Umbilical cord (tissue), 2 donors: ENCODE data around the gene CPN1. TPM values are rescaled to one million over a fixed set of nuclear protein-coding genes. Genes with fewer than 3 reads are reported as not detected.

Experiments
- DNase-seq: peaks from one replicate; pipeline ENCODE4 v3.0.0-alpha.2; 2015; ENCODE audit warnings: low spot score
- total RNA-seq: library from RNA; depleted of rRNA; stranded (reverse); fragments of >200 nt; gene quantifications from one replicate; pipeline ENCODE4 v1.2.3, GENCODE V29; 2014; ENCODE audit warnings: low replicate concordance; ENCODE audit not compliant: insufficient read depth

Gene CPN1
- total RNA-seq, 1 donor from 2014 or later = not detected

DNA sequence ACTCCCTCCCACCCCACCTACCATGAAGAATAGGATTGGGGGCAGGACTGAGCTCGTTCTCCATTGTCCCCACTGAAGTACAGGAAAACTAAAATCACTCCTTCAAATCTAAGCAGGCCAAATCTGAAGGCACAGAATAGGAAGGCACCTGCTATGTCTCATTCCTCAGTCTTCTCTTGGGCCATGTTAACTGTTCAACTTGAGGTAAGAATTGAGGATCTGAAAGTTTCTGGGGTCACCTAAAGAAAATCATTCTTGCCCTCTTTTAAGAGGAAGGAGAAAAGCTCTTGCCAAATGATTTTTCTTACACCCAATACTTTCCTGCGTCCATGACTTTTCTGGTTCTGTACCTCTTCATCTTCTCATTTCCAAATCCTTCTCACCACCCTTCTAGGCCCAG lies 4.9 kb downstream of the CPN1 start:
- no peak for DNase-seq

DNA sequence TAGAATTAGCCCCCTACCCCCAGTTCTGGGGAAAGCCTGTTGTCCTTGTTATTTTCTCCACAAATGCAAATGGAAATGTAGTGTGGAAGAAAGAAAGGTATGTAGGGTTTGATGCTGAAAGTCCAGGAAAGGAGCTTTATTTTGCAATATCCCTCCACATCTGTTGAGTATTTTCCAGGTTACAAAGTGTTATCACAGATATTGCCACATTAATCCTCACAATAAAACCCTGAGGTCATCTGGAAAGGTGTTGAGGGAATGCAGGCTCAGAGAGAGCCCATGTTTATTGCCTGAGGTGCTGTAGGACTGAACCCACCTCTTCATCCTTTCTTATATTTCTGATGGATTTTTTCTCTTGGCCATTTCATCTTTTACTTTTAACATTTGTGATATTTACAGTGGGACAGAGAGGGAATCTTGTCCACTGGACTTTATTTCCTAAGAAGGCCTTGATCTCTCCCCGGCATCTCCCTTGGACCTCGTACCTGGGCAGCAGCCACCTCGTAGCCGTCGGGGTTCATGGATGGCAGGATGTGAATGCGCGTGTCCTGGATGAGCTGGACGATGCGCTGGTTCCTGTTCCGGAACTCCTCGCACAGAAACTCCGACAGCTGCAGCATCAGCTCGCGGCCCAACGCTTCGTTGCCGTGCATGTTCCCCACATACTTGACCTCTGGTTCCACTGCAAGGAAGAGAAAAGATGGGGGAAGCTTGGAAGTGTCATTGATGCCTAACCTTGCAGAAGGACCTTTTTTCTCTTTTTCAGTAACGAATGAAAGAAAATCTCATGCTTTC lies 6.0 kb downstream of the CPN1 start:
- no peak for DNase-seq

DNA sequence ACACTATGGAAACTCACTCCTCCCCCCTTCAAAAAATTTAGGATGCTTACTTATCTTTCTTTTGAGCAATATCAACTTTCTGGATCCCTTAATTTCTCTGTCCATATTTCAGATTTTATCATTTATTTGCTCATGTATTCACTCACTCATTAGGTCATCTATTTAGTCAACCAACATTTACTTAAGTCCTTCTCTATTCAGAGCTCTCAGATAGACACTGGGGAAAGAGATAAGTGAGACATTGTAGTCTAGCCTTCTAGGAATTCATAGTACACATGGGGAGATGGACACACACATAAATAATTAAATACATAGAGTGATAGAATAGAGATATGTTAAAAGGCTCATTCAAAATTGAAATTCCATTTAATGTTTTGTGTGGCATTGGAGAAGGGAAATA lies 9.2 kb downstream of the CPN1 start:
- no peak for DNase-seq

DNA sequence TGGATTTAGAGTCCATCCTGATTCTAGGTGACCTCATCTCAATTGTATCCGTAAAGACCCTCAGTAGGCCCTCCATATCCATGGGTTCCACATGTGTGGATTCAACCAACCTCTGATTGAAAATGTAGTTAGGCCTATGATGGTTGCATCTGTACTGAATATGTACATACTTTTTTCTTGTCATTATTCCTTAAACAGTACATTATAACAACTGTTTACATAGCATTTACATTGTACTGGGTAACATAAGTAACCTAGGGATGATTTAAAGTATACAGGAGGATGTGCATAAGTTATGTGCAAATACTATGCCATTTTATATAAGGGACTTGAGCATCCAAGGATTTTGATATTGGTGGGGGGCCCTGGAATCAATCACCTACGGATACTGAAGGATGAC lies 10.1 kb downstream of the CPN1 start:
- no peak for DNase-seq

DNA sequence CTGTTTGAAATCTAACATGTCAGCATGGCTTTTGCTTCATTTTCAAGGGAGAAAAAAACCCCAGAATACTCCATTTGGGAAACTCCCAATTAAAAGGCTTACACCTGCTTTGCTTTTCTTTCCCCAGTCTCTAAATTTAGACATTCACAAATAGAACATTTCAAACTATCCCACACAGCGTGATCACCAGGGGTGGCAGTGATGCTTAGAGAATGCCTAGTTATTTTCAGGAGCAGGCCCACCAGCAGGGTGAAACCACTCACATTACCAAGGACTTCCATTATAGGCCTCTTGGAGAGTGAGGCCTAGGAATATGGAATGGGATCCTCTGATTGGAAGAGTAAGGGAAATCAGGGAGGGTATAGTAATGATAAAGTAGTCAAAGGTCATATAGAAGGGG lies 14.2 kb downstream of the CPN1 start:
- DNase-seq = no peak

DNA sequence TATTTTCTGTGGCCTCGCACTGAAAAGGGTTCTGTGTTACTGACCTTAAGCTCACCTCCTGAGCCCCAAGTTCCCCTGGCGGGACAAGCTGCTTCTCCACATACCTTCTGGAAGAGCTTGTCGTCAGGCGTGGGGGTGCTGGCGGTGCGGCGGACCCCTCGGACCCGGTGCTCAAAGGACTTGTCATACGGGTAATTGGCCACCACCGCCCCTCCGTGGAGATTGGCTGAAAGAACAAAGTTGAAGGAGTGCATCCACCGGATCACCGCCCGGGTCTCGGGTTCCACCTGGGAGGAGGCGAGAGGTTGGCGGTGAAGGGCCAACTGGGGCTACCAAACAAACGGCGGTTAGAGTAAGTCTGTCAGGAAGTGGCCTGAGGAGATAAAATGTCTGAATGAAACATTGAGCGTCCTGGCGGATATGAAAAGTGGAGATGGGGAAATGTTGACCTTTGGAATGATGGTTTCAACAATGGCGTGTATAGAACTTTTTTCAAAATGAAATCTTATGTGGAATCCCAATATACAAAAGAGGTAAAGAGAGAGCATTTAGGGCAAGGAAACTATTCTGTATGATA lies 16.5 kb downstream of the CPN1 start:
- DNase-seq = no peak

DNA sequence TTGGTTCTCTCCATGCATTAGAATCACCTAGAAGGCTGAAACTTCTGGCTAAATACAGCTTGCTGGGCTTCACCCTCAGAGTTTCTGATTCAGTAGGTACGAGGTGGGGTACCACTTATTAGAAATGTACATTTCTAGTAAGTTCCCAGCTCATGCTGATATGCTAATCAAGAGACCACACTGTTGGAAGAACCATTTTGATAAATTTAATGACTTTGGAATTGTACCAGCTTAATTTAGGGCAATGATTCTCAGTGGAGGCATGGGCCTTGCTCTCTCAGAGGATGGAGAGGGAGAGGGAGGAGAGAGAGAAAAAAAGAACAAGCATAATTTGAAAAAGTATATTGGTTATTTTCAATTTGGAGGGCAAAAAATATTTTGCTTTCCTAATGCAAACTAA lies 20.3 kb downstream of the CPN1 start:
- DNase-seq = no peak

DNA sequence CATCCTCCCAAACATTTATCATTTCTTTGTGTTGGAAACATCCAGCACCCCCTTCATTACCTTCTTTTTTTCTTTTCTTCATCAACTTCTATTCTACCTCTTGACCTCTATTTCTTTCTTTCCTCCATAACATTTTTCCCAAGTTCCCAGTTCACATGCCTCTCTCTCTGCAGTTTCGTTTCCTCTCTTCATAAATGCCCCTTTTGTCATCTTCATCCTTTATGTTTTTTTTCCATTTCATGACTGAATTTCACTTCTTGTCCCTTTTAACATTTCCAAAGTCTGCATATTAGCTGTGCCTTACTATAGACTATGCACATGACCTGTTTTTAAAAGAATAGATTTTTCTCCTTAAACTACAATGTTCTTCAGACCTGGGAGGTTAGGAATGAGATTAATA lies 23.7 kb downstream of the CPN1 start:
- DNase-seq = no peak

DNA sequence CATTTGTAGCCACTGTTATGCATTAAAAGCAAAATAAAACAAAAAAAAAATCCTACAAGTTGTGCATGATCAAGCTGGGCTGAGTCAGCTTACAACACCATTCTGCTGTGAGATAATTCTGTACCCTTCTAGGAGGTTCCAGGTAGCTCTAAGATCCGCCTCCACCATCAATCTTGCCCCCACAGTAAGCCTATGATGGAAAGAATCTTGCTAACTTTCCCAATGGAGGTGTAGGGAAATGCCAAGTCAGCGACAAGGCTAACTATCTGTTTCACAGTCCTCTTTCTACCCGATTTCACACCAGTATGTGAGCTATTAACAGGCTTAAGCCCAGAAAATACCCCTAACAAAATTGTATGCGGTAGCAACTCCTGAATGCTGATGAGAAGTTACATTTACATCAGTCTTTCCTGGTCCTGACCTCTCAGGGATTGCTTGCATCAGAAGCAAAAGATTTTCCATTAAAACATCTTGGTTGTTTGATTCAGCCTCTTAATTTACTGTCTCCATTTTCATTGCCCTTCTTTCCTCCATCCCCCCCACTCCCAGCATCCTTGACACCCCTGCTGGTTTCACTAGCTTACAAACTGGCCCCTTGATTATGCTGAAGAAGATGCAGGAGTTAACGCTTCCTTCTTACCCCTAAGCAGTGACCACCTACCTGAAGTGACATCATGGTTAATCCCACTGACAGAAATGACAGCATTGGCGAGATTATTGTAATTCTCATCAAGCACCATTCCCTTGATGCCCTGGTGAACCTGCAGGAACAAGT lies 27.8 kb downstream of the CPN1 start:
- DNase-seq = no peak

DNA sequence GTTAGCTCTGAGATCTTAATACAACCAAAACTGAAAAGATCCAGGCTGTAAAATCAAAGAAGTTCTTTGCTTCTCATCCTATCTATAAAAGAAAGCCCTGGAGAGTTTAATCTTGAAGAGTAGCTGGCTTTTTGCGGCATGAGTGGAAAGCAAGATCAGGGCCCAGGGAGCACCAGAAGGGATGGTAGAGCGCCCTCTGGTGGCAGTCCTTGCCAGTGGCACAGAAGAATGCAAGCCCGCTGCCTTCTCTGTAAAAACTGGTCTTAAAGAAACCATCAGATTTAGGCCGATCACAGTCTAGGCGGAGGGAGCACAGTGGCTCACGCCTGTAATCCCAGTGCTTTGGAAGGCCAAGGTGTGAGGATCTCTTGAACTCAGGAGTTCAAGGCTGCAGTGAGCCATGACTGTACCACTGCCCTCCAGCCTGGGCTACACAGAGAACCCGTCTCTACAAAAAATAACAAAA lies 35.6 kb downstream of the CPN1 start:
- DNase-seq = peak; percentile 97

DNA sequence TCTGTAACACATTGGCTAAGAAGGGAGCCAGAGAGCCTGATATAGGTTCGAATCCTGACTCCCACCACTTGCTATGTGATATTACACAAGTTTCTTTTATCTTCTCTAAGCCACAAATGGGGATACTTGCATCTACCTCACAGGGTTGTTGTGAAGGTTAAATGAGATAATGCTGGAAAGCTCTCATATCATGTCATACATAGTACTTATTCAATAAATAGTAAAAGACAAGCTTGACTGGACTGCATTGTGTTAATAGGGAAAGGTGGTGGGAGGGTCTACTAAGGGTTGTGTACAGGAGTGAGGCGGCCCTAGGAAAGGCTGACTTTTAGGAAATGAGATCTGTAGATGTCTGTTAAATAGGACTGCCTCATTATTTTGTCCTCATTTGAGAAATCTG lies 36.1 kb downstream of the CPN1 start:
- DNase-seq = no peak

DNA sequence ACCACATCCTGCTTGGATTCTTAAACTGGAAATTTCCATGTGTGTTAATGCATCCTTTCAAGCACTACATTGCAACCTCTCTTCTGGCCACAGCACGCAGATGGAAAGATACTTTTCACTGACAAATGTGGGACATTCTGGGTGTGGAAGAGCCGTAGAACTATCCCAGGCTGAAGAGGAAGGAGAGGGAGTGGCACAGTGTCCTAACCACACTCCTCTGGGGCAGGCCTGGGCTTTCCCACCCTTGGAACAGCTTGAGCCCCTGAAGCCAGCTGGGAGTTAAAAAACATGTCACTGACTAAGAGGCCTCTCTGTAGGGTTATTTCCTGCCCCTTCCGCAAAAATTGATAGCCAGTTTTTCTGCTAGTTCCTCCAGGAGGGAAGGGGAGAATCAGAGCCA lies 37.9 kb downstream of the CPN1 start:
- DNase-seq = peak; percentile 75

DNA sequence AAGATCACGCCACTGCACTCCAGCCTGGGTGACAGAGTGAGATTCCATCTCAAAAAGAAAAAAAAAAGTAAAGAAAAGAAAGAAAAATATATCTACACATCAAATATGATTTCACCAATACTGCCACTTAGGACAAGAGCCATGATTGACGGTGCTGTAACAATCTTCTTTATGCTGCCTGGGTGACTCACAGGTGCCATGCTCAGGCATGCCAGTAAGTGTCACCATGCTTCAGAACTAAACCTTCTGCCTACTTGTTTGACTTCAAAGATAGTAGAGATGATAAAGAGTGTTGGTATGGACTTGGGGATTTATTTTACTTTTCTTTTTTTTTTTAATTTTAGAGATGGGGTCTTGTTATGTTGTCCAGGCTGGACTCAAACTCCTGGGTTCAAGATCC lies 38.3 kb downstream of the CPN1 start:
- peak; percentile 38 for DNase-seq

DNA sequence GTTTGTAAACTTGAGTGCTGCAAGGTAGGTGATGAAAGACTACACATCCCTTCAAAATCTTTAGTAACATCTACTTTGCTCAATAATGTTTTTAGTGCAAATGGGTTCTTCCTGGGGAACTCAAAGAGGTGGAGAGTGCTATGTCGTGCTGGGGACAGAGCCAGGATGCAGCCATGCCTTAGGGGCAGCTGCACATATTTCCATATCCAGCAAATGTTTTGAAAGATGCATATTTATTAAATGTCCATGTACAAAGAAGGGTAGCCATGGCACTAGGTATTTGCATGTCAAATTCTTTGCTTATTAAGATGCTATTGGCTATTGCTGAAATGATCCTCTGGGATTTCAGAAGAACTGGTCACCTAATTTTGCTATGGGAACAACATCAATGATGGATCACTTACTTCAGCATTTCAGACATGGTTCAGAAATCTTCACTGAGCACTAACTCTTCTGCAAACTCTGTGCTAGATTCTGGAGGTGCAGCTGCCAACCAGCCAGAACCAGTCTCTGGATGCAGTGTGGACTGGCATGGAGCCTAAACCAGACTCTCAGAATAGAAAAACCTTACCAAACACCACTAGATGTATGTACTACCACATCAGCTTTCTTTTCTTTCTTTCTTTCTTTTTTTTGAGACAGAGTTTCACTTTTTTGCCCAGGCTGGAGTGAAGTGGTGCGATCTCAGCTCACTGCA lies 40.2 kb downstream of the CPN1 start:
- DNase-seq = peak; percentile 43

DNA sequence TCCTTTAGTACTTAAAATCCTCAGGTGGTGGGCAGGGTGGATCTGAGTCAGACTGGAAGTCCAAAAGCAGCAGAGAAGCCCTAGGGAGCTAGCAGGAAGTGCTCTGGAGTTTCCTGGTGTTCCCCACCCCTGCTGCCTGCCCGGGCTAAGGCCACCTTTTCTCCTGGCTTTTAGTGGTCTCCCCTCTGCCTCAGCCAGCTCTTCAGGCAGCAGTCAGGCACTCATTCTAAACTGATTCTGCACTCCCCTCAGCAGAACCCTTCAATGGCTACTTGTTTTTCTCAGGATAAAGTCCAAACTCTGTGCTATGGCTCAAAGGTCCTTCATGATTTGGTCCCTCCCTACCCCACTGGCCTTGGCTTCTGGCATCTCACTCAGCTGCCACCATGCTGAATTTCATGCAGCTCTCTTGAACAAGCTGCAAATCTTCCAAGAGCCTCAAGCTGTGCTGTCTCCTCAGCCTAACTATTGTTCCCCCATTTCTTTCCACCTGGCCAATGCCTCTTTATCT lies 43.1 kb downstream of the CPN1 start:
- DNase-seq = no peak

DNA sequence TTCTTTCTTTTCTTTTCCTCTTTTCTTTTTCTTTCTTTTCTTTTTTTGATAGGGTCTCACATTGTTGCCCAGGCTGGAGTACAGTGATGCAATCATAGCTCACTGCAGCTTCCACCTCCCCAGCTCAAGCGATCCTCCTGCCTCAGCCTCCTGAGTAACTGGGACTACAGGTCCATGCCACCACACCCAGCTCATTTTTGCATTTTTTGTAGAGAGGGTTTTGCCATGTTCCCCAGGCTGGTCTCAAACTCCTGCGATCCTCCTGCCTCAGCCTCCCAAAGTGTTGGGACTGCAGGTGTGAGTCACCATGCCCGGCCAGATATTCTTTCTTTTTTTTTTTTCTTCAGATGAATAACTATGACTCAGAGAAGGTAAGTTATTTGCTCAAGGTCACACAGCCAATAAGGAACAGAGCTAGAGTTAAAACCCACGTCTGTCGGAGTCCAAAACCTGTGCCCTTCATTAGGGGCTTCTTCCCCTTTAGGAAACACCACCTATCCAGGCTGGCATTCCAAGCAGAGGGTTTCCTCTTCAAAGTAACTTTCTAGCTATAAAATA lies 43.8 kb downstream of the CPN1 start:
- DNase-seq = no peak

DNA sequence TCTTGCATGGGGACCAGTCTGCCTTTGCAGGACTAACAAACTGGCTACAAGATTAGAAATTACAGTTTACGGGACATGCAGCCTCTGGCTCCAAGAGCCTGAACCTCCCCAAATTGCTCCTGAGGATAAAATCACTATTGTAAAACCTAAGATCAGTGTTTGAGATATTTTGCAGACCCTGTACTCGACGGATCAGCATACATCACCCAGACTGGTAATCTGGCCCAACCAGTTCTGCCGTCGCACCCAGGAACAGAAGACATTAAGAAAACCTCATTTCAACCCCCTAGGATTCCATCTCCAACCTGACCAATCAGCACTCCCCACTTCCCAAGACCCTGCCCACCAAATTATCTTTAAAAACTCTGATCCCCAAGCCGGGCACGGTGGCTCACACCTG lies 44.8 kb downstream of the CPN1 start:
- DNase-seq = peak; percentile 60

DNA sequence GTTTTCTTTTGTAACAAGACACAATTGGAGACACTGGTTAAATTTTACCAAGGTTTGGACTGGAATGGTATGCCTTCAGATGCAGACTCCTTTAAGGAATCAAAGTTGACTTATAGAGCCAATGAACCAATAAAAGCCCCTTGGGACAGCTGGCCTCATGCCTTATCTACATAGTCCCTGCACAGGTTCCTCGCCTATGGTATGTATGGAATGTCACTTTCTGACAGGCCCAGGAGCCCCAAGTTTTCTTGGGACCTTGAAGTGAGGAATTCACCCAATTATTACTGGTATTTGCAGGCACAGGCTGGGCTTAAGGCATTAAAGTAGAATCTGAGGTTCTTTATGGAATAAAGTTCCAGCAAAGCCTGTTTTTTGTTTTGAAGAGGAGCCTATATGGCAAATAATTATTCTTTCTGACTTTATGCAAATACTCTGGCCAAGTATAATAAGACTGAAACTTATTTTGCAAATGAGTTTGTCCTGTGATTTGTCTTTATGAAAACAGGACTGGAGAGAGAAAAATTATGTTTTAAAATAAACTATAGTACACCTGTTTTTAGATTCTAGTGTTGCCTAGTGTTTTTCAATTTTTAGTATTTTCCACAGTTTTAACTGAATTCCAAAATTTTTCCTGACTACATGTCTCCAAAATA lies 47.8 kb downstream of the CPN1 start:
- DNase-seq = no peak

DNA sequence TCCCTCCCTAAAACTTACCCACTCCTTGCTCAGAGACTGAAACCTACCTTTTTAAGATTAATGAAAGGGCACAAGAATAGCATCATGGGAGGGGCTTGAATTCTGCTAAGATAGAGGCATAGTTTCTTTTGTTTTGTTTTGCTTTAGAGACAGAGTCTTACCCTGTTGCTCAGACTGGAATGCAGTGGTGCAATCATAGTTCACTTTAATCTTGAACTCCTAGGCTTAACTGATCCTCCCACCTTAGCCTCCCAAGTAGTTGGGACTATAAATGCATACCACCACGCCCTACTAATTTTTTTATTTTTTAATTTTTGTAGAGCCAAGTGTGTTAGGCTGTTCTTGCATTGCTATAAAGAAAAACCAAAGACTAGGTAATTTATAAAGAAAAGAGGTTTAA lies 54.3 kb downstream of the CPN1 start:
- DNase-seq = no peak

DNA sequence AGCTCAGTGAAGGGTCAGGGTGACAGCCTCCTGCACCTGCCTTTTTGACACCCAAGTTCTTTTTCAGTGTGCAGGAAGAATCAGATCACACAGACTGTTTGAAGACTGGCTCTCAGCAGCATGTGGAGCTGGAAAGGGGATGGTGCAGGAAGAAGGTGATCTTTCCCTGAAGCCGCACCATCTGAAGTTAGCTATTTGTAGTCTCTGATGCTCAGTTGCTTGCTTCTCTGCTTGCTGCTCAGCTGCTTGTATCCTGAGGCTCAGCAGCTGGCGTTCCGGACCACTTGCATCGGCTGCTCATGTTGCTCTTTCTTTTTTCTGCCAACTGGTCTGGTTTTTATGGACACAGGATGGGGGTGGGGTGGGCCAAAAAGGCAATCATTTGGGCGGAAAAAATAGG lies 56.1 kb downstream of the CPN1 start:
- no peak for DNase-seq

DNA sequence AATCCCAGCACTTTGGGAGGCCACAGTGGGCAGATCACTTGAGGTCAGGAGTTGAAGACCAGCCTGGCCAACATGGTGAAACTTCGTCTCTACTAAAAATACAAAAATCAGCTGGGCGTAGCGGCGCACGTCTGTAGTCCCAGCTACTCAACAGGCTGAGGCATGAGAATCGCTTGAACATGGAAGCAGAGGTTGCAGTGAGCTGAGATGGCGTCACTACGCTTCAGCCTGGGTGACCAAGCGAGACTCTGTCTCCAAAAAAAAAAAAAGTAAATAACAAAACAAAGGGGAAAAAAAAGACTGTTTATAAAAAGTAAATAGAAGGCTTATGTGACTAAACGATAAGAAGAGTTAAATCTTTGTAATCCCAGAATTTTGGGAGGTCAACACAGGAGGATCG lies 56.9 kb downstream of the CPN1 start:
- DNase-seq = no peak
